Measurements from ENCODE around the gene PTPN1.

Gene PTPN1

DNA sequence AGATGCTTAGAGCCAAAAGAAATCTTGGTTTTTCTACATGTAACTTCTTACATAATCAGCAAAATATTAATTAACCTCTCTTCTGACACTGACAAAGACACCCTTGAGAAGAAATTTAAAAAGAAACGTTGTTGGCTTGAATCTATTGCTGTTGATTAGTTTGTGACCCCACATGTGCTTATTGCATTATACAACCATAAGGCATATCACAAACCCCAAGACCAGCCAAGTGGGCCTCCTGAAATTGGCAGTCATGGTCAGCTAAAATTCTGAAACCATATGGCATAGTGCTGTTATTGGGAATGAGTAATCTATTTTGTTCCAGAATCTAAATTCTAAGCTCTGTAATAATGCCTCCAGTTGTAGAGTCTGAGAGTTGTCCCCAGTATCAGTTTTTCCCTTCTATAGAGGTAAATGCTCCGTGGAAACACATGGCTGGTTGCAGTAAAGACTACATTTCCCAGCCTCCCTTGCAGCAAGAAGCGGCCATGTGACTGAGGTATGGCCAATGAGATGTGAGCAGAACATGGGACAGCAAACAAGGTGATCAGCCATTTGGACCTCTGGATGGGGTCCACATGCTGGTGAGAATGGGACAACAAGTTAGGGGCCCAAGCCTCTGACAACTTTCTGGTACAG lies 42.3 kb upstream of the PTPN1 start:
- TF ChIP-seq CTCF (IDR thresholded peaks at IDR 0.05; ENCODE audit: low read depth, low read length): no peak
- peak; percentile 66 to 68 for DNase-seq (ENCODE audit: low read depth in 2 of 2)
- no peak overlapping the region for H3K4me3 ChIP-seq (replicated peaks in 1 of 2; ENCODE audit: low read depth in 2 of 2, low read length in 2 of 2)

GRCh38 chr20:50468378-50468798 lies 41.8 kb upstream of the PTPN1 start:
- H3K4me3 ChIP-seq (replicated peaks in 1 of 2; ENCODE audit: low read depth in 2 of 2, low read length in 2 of 2): no peak overlapping the region
- TF ChIP-seq CTCF (IDR thresholded peaks at IDR 0.05; ENCODE audit: low read depth, low read length): no peak
- no peak for DNase-seq (ENCODE audit: low read depth in 2 of 2)

DNA sequence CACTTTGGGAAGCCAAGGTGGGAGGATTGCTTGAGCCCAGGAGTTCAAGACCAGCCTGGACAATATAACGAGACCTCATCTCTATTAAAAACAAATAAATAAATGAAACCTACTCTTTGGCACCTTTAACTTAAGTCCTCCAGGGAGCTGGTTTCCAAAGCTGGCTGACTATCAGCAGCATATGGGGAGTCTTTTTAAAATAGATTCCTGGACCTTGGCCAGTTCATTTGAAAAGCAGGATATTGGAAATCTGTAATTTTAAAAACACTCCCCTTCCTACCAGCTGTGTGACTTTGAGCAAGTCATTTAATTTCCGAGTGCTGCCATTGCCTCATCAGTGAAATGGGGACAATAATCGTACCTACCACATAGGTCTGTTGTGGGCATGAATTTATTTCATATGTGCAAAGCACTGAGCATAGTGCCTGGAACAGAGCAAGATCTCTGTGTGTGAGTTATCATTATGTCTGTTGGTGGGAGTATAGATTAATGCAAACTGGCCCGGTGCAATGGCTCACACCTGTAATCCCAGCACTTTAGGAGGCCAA lies 40.9 kb upstream of the PTPN1 start:
- TF ChIP-seq CTCF (IDR thresholded peaks at IDR 0.05; ENCODE audit: low read depth, low read length): no peak
- no peak for DNase-seq (ENCODE audit: low read depth in 2 of 2)
- no peak overlapping the region for H3K4me3 ChIP-seq (replicated peaks in 1 of 2; ENCODE audit: low read depth in 2 of 2, low read length in 2 of 2)

GRCh38 chr20:50469796-50470195 lies 40.4 kb upstream of the PTPN1 start:
- no peak overlapping the region for H3K4me3 ChIP-seq (replicated peaks in 1 of 2; ENCODE audit: low read depth in 2 of 2, low read length in 2 of 2)
- no peak for TF ChIP-seq CTCF (IDR thresholded peaks at IDR 0.05; ENCODE audit: low read depth, low read length)

GRCh38 chr20:50470264-50470858 lies 39.8 kb upstream of the PTPN1 start:
- H3K4me3 ChIP-seq (replicated peaks in 1 of 2; ENCODE audit: low read depth in 2 of 2, low read length in 2 of 2): no peak overlapping the region
- peak in 1 of 2 donors; percentile 46 for DNase-seq (ENCODE audit: low read depth in 2 of 2)
- no peak for TF ChIP-seq CTCF (IDR thresholded peaks at IDR 0.05; ENCODE audit: low read depth, low read length)

More at GRCh38 chr20:50469796-50470195, 40.4 kb upstream of the PTPN1 start:
- no peak for DNase-seq (ENCODE audit: low read depth in 2 of 2)

DNA sequence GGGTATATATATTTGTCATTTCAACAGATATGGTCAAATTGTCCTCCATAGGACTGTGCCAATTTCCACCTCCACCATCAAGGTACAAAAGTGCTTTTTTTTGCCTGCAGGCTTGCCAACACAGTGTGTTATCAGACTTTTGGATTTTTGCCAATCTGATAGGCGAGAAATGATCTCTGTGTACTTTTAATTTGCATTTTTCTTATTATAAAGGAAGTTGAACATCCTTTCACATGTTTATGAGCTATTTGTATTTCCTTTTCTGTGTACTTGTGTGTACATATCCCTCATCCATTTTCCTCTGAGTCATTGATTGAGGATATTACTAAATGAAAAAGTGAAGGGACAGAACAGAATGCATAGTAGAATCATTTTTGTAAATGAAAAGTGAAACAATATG lies 39.0 kb upstream of the PTPN1 start:
- no peak for DNase-seq (ENCODE audit: low read depth in 2 of 2)
- no peak overlapping the region for H3K4me3 ChIP-seq (replicated peaks in 1 of 2; ENCODE audit: low read depth in 2 of 2, low read length in 2 of 2)
- TF ChIP-seq CTCF (IDR thresholded peaks at IDR 0.05; ENCODE audit: low read depth, low read length): no peak
